ENCODE results near the gene CACNA2D2.

The CACNA2D2 gene

DNA sequence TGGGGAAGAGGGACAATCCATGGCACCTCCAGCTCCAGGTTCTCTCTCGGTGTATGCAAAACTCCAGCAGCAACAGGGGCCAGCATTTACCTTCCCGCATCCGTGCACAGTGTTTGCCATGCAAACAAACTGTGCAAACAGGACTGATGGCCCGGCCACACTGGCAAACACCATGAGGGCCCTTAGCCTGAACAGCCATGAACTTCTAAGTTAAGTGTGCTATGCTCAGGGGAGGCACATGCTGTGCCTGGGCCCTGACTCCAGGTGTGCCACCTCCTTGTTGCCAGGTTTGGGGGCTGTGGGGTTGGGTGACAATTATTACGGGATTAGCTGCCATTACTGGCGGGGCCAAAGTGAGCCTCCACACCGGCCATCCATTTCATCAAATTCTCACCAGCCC is 57.5 kb downstream of the CACNA2D2 start:
- TF ChIP-seq SPI1 (IDR thresholded peaks at IDR 0.05; ENCODE audit: borderline replicate concordance, low read depth) (no peak), CTCF (IDR thresholded peaks at IDR 0.05; ENCODE audit: insufficient read depth, low read length) (no peak), POLR2AphosphoS5 (IDR thresholded peaks at IDR 0.05; ENCODE audit: low read depth) (no peak), GABPA (IDR thresholded peaks at IDR 0.05; ENCODE audit: low read depth) (no peak)
- TF ChIP-seq, protein P1, sequence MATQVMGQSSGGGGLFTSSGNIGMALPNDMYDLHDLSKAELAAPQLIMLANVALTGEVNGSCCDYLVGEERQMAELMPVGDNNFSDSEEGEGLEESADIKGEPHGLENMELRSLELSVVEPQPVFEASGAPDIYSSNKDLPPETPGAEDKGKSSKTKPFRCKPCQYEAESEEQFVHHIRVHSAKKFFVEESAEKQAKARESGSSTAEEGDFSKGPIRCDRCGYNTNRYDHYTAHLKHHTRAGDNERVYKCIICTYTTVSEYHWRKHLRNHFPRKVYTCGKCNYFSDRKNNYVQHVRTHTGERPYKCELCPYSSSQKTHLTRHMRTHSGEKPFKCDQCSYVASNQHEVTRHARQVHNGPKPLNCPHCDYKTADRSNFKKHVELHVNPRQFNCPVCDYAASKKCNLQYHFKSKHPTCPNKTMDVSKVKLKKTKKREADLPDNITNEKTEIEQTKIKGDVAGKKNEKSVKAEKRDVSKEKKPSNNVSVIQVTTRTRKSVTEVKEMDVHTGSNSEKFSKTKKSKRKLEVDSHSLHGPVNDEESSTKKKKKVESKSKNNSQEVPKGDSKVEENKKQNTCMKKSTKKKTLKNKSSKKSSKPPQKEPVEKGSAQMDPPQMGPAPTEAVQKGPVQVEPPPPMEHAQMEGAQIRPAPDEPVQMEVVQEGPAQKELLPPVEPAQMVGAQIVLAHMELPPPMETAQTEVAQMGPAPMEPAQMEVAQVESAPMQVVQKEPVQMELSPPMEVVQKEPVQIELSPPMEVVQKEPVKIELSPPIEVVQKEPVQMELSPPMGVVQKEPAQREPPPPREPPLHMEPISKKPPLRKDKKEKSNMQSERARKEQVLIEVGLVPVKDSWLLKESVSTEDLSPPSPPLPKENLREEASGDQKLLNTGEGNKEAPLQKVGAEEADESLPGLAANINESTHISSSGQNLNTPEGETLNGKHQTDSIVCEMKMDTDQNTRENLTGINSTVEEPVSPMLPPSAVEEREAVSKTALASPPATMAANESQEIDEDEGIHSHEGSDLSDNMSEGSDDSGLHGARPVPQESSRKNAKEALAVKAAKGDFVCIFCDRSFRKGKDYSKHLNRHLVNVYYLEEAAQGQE (IDR thresholded peaks at IDR 0.05; ENCODE audit: insufficient replicate concordance, low read depth) = no peak
- peaks cover 9% of the 10 kb centered on the region for H3K27me3 ChIP-seq (ENCODE audit: insufficient read depth, poor library complexity, severe bottlenecking)
- no peak overlapping the region for H3K4me3 ChIP-seq (replicated peaks; ENCODE audit: insufficient read depth, low read length)
- DNase-seq (ENCODE audit: low read depth in 1 of 2, low spot score in 1 of 2) = no peak
- H3K27ac ChIP-seq (replicated peaks) = no peak overlapping the region

DNA sequence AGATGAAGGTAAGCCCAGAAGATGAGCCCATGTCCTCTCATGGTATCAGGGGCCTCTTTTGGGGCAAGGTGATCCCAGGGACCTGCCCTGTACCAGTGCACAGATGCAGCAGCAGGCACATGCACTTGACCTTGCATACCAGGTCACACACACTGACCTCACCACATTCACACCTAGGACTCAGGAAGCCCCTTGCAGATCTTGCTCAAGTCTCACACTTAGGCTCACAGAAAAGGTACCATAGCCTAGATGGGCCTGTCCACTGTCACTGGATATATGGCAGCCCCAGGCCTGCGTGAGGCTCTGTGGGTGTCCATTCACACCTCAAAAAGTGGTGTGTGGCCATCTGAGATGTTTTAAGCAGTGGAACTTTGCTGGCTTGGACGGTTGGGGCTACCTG is 58.7 kb downstream of the CACNA2D2 start:
- H3K4me3 ChIP-seq (replicated peaks; ENCODE audit: insufficient read depth, low read length) = no peak overlapping the region
- H3K27me3 ChIP-seq (ENCODE audit: insufficient read depth, poor library complexity, severe bottlenecking) = peaks cover 9% of the 10 kb centered on the region
- TF ChIP-seq POLR2AphosphoS5 (IDR thresholded peaks at IDR 0.05; ENCODE audit: low read depth) (no peak), SPI1 (IDR thresholded peaks at IDR 0.05; ENCODE audit: borderline replicate concordance, low read depth) (no peak), GABPA (IDR thresholded peaks at IDR 0.05; ENCODE audit: low read depth) (no peak), CTCF (IDR thresholded peaks at IDR 0.05; ENCODE audit: insufficient read depth, low read length) (no peak)
- TF ChIP-seq, protein P1 (IDR thresholded peaks at IDR 0.05; ENCODE audit: insufficient replicate concordance, low read depth) = no peak
- no peak for DNase-seq (ENCODE audit: low read depth in 1 of 2, low spot score in 1 of 2)
- no peak overlapping the region for H3K27ac ChIP-seq (replicated peaks)

DNA sequence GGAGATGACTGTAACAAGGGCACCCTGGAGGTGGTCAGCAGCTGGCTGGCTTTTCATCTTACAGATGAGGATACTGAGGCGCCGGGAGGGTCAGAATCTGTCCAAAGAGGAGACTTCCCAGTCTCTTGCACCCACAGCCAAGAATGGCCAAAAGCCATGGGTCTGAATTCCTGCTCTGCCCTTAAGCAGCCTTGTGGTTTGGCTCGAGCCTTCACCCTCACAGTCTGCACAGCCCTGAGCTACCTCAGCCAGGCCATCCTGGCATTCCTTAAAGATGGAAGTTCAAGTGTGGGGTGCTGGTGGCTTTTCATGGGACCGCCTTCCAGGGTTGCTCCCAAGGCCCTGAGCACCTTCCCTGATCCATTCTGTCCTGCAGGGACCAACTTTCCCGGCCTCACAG is 59.2 kb downstream of the CACNA2D2 start:
- DNase-seq (ENCODE audit: low read depth in 1 of 2, low spot score in 1 of 2) = no peak
- H3K4me3 ChIP-seq (replicated peaks; ENCODE audit: insufficient read depth, low read length) = no peak overlapping the region
- H3K27me3 ChIP-seq (ENCODE audit: insufficient read depth, poor library complexity, severe bottlenecking) = peaks cover 9% of the 10 kb centered on the region
- H3K27ac ChIP-seq (replicated peaks) = no peak overlapping the region
- TF ChIP-seq SPI1 (IDR thresholded peaks at IDR 0.05; ENCODE audit: borderline replicate concordance, low read depth) (no peak), POLR2AphosphoS5 (IDR thresholded peaks at IDR 0.05; ENCODE audit: low read depth) (no peak), CTCF (IDR thresholded peaks at IDR 0.05; ENCODE audit: insufficient read depth, low read length) (no peak), GABPA (IDR thresholded peaks at IDR 0.05; ENCODE audit: low read depth) (no peak)
- TF ChIP-seq, protein P1 (IDR thresholded peaks at IDR 0.05; ENCODE audit: insufficient replicate concordance, low read depth) = no peak
